MG63 (cell line): ENCODE measurements around the gene CLSTN3. TPM values are rescaled to one million over a fixed set of nuclear protein-coding genes. Genes with fewer than 3 reads are reported as not detected.
A peak's percentile ranks its signal among the peaks of the same experiment; 100 is the strongest.
"Not testable (repeated sequence)": the region's sequence is repeated elsewhere in the genome, so short reads cannot be mapped to it uniquely, and the experiment has no call there.

Experiments used
- DNase-seq: peaks from one replicate; pipeline ENCODE4 v3.0.0-alpha.2; 2020
- H3K27me3 ChIP-seq: fragments of 250-450 bp; sonication (Bioruptor Pico); 2 replicates; pipeline ENCODE4 v1.5.1; 2020; ENCODE audit warnings: mild to moderate bottlenecking, moderate library complexity
- H3K36me3 ChIP-seq: fragments of 250-450 bp; sonication (Bioruptor Pico); 2 replicates; pipeline ENCODE4 v1.5.1; 2020; ENCODE audit warnings: mild to moderate bottlenecking, moderate library complexity
- H3K4me3 ChIP-seq: fragments of 250-450 bp; sonication (Bioruptor Pico); 2 replicates; pipeline ENCODE4 v1.5.1; 2020; ENCODE audit warnings: mild to moderate bottlenecking, moderate library complexity
- H3K9me3 ChIP-seq: fragments of 250-450 bp; sonication (Bioruptor Pico); 2 replicates; pipeline ENCODE4 v1.5.1; 2020; ENCODE audit warnings: mild to moderate bottlenecking, moderate library complexity
- total RNA-seq: library from RNA; depleted of rRNA; stranded (reverse); fragments of >200 nt; shearing (Covaris generic); gene quantifications from 2 replicates; pipeline ENCODE4 v1.2.3, GENCODE V29; 2014; ENCODE audit warnings: low replicate concordance

The CLSTN3 gene
- total RNA-seq, 1 experiment from 2014 or later, result not detected

GRCh38 chr12:7101047-7101693, 29.0 kb upstream of the CLSTN3 start:
- Histone ChIP-seq H3K4me3 (no peak overlapping the region), H3K27me3 (no peaks in the 10 kb centered on the region), H3K9me3 (peaks cover 4% of the 10 kb centered on the region; the same call in 1 of the 2 replicates), H3K36me3 (no peaks in the 10 kb centered on the region)
- no peak for DNase-seq

GRCh38 chr12:7101694-7102131, 28.5 kb upstream of the CLSTN3 start:
- Histone ChIP-seq H3K27me3 (no peaks in the 10 kb centered on the region), H3K36me3 (no peaks in the 10 kb centered on the region), H3K9me3 (peaks cover 6% of the 10 kb centered on the region; the same call in 1 of the 2 replicates), H3K4me3 (no peak overlapping the region)
- DNase-seq, result no peak

DNA sequence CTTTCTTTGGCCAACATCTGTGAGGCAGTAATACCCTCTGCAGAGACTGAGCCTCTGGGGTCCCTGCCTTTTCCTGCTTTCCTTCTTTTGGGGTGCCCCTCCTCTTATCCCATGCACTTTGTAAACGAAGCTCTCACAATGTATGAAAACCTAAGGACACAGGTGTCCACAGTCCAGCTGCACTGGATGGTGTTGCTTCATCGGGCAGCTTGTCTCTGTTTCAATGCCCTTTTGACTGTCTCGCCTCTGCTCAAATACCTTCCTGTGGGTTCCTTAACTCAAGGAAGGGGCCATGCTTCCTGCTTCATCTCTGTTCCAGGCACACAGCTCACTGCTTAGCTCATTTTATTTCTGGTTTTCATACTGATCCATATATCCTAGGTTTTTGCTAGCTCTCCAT, 27.6 kb upstream of the CLSTN3 start:
- Histone ChIP-seq H3K36me3 (no peaks in the 10 kb centered on the region), H3K9me3 (peaks cover 6% of the 10 kb centered on the region; the same call in 1 of the 2 replicates), H3K27me3 (no peaks in the 10 kb centered on the region), H3K4me3 (no peak overlapping the region)
- DNase-seq, result no peak

GRCh38 chr12:7103837-7104584, 26.2 kb upstream of the CLSTN3 start:
- H3K4me3 ChIP-seq, result no peak overlapping the region
- no peak for DNase-seq
- H3K27me3 ChIP-seq, result no peaks in the 10 kb centered on the region
- no peaks in the 10 kb centered on the region for H3K36me3 ChIP-seq
- peaks cover 6% of the 10 kb centered on the region; the same call in 1 of the 2 replicates for H3K9me3 ChIP-seq

DNA sequence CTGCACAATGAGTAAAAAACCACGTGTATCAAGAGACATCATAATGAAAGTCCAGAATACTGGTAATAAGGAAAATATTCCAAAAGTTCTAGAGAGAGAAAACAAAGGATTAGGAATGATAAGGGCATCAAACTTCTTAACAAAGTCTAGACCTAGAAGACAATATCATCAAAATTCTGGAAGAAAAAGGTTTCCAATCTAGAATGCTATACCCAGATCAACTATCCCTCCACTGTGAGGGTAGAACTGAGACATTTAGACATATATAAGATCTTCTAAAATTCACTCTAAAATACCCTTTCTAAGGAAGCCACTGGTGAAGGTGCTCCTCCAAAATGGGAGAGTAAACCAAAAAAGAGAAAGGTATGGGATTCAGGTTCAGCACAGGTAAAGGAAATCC, 24.1 kb upstream of the CLSTN3 start:
- no peaks in the 10 kb centered on the region for H3K36me3 ChIP-seq
- H3K9me3 ChIP-seq, result peaks cover 6% of the 10 kb centered on the region; the same call in 1 of the 2 replicates
- no peaks in the 10 kb centered on the region for H3K27me3 ChIP-seq
- DNase-seq, result no peak
- no peak overlapping the region for H3K4me3 ChIP-seq

- not testable (repeated sequence) for H3K9me3 ChIP-seq, H3K4me3 ChIP-seq, H3K36me3 ChIP-seq, H3K27me3 ChIP-seq, DNase-seq
These were observed 23.0 kb upstream of the CLSTN3 start for GRCh38 chr12:7107181-7107580.

- DNase-seq, result no peak
These were observed 22.6 kb upstream of the CLSTN3 start for GRCh38 chr12:7107636-7108002.

GRCh38 chr12:7108003-7108795, 22.0 kb upstream of the CLSTN3 start:
- H3K27me3 ChIP-seq, result no peaks in the 10 kb centered on the region
- H3K36me3 ChIP-seq, result no peaks in the 10 kb centered on the region
- peaks cover 6% of the 10 kb centered on the region; the same call in 1 of the 2 replicates for H3K9me3 ChIP-seq
- DNase-seq, result no peak
- no peak overlapping the region for H3K4me3 ChIP-seq

More at GRCh38 chr12:7107636-7108002, 22.6 kb upstream of the CLSTN3 start:
- H3K9me3 ChIP-seq, result peaks cover 6% of the 10 kb centered on the region; the same call in 1 of the 2 replicates
- H3K27me3 ChIP-seq, result no peaks in the 10 kb centered on the region
- no peak overlapping the region for H3K4me3 ChIP-seq
- H3K36me3 ChIP-seq, result no peaks in the 10 kb centered on the region

GRCh38 chr12:7108796-7109571, 21.2 kb upstream of the CLSTN3 start, which contains the start of gene C1RL:
TSS of gene C1RL (minus strand) at chr12:7109214. CDS start at chr12:7109180, 34 bp downstream.
- peak; percentile 74 for DNase-seq

DNA sequence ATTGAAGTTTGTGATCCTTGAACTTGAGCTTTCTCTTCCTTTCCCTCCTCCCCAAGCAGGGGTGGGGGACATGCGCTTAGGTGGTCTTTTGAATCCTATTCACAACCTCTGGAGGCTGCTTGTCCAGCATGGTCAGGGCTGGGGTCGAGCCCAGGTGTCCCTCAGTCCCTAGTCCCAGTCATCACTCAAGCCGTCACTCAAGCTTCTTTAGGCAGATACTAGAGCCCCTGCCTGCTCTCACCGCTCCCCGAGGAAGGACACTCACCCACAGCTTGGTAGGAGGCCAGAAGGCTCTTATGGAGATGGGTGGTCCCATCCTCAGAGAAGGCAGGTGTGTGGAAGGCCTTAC, 20.6 kb upstream of the CLSTN3 start:
- no peaks in the 10 kb centered on the region for H3K27me3 ChIP-seq
- no peak for DNase-seq
- peaks cover 6% of the 10 kb centered on the region; the same call in 1 of the 2 replicates for H3K9me3 ChIP-seq
- H3K4me3 ChIP-seq, result no peak overlapping the region
- H3K36me3 ChIP-seq, result no peaks in the 10 kb centered on the region

More at GRCh38 chr12:7108796-7109571, 21.2 kb upstream of the CLSTN3 start, which contains the start of gene C1RL:
- Histone ChIP-seq H3K36me3 (no peaks in the 10 kb centered on the region), H3K4me3 (peak within 1 kb of the TSS; percentile 29), H3K9me3 (peaks cover 6% of the 10 kb centered on the region; the same call in 1 of the 2 replicates), H3K27me3 (no peaks in the 10 kb centered on the region)

- Histone ChIP-seq H3K4me3 (no peak overlapping the region), H3K36me3 (no peaks in the 10 kb centered on the region), H3K27me3 (no peaks in the 10 kb centered on the region), H3K9me3 (peaks cover 6% of the 10 kb centered on the region; the same call in 1 of the 2 replicates)
- no peak for DNase-seq
These were observed 19.5 kb upstream of the CLSTN3 start for GRCh38 chr12:7110661-7111060.

DNA sequence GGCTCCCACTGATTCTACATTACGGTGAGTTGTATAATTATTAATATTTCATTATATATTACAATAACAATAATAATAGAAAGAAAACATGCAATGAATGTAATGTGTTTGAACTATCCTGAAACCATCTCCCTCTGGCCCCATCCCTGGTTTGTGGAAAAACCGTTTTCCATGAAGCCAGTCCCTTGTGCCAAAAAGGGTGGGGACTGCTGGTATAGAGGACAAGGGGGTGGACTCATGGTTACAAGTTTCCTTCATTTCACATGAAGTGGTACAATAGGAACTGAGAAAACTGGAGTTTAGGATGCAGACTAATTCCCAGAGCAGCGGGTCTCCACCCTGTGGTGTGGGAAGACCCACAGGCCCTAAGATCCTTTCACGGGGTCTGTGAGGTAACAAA, 18.1 kb upstream of the CLSTN3 start:
- Histone ChIP-seq H3K9me3 (no peaks in the 10 kb centered on the region), H3K36me3 (no peaks in the 10 kb centered on the region), H3K4me3 (no peak overlapping the region), H3K27me3 (no peaks in the 10 kb centered on the region)
- DNase-seq, result no peak

GRCh38 chr12:7113389-7113871, 16.7 kb upstream of the CLSTN3 start:
- Histone ChIP-seq H3K9me3 (no peaks in the 10 kb centered on the region), H3K4me3 (no peak overlapping the region), H3K27me3 (0 out of 2 replicates have a peak, but pooled peaks cover 3% of the 10 kb centered on the region), H3K36me3 (no peaks in the 10 kb centered on the region)
- DNase-seq, result no peak

DNA sequence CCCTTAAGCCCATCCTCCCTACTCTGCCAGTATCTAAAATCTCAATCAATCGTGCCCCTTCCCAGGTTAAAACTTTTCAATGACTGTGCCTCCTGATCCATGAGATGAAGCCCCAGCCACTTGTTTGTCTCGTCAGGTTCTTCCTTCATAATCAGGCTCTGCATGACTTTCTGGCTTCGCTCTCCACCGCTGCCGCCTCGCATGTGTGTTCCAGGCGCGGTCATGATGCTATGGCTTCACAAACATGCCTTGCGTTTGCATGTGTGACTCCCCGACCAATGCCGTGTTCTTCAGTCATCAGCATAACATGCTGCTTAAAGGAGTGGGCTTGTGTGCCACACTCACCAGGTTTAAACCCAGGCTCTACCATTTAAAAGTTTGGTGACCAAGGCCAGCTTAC, 16.2 kb upstream of the CLSTN3 start:
- Histone ChIP-seq H3K27me3 (0 out of 2 replicates have a peak, but pooled peaks cover 3% of the 10 kb centered on the region), H3K9me3 (no peaks in the 10 kb centered on the region), H3K36me3 (no peaks in the 10 kb centered on the region), H3K4me3 (no peak overlapping the region)
- no peak for DNase-seq

DNA sequence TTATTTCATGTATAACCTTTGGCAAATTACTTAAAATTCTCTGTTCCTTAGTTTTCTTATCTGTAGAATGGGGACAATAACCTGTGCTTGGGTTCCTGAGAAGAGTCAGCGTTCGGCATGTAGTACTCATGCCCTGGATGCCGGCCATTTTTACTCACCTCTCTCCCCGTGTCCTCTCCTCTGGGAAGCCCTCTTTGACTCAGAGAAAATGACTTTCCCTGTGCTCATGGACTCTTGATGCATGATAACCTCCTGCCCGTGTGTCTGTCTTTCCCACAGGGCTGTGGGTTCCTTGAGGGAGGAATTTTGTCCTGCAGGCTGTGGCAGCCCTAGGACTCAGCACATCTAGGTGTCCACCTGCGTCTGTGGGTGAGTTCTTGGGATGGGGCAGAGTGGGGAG, 15.3 kb upstream of the CLSTN3 start:
- H3K4me3 ChIP-seq, result no peak overlapping the region
- no peak for DNase-seq
- H3K27me3 ChIP-seq, result 0 out of 2 replicates have a peak, but pooled peaks cover 3% of the 10 kb centered on the region

DNA sequence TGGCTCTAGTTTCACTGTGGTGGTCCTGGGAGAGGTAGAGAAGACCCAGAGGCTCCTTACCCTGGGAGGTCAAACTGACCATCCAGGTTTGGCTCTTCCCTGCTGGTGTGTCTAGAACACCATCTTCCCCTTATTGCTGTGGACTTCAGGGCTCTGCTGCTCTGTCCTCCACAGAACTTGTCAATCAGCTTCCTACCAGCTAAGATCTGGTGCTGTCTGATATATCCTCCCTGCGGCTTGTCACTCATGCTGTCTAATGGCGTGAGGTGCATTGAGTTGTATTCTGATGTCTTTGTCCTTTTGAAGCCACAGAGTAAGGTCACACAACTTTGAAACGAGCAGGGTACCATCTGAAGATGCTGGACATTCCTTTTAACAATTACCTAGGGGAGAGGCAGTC, 14.0 kb upstream of the CLSTN3 start:
- Histone ChIP-seq H3K27me3 (0 out of 2 replicates have a peak, but pooled peaks cover 3% of the 10 kb centered on the region), H3K36me3 (no peaks in the 10 kb centered on the region), H3K4me3 (no peak overlapping the region), H3K9me3 (no peaks in the 10 kb centered on the region)
- no peak for DNase-seq

More for the DNA sequence above, 15.3 kb upstream of the CLSTN3 start:
- Histone ChIP-seq H3K9me3 (no peaks in the 10 kb centered on the region), H3K36me3 (no peaks in the 10 kb centered on the region)
